GOT3 (cell line): ENCODE data around the gene CAMK2G.
"Not testable (repeated sequence)": the region's sequence is repeated elsewhere in the genome, so short reads cannot be mapped to it uniquely, and the experiment has no call there.

ENCODE experiments used
- DNase-seq: peaks from one replicate; lab custom pipeline; 2025; ENCODE audit warnings: mixed read lengths; lab: John Stamatoyannopoulos, UW

CAMK2G gene

GRCh38 chr10:73791871-73792400 is 82.4 kb downstream of the CAMK2G start:
- DNase-seq: no peak

DNA sequence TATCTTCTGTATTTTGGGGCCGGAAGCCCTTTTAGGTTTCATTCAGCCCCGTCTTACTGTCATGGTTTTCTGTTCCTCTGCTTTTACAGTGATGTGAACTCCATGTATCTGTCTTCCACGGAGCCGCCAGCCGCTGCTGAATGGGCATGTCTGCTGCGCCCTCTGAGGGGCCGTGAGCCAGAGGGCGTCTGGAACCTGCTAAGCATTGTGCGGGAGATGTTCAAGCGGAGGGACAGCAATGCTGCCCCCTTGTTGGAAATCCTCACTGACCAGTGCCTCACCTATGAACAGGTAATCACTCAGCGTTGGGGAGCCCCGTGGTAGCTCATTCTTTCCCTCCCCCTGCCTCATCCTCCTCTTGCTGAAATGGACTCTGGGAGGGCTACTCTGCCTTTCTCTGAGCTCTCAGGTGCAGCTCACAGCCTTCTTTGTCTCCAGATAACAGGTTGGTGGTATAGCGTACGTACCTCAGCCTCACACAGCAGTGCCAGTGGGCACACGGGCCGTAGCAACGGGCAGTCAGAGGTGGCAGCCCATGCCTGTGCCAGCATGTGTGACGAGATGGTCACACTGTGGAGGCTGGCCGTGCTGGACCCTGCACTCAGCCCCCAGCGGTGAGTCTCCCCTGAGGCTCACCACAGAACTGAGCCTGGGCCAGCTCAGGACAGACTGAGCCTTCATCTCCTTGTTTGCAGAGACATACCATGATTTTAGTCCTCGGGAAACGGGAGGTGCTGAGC is 83.3 kb downstream of the CAMK2G start:
- no peak for DNase-seq

GRCh38 chr10:73789659-73790055 is 84.7 kb downstream of the CAMK2G start:
- no peak for DNase-seq

GRCh38 chr10:73788864-73789658 is 85.3 kb downstream of the CAMK2G start:
- no peak for DNase-seq

GRCh38 chr10:73787031-73787800 is 87.1 kb downstream of the CAMK2G start:
- not testable (repeated sequence) for DNase-seq

DNA sequence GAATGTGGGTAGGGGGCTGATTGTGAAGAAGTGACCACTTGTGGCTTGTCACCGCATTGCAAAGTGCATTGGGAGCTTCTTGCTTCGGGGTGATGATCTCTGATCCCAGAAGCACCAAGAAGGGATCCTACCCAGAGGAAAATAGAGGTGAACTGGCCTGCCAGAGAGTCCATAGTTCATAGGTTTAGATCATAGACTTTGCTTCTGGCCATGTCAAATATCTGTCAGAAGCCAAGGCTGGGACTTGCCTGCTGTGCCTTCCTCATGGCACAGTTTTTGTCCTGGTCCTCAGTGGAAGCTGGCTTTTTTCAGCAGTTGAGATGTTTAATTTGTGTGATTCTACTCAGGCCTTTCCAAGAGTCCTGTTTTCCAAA is 87.9 kb downstream of the CAMK2G start:
- DNase-seq: no peak

GRCh38 chr10:73785721-73786511 is 88.4 kb downstream of the CAMK2G start:
- no peak for DNase-seq

GRCh38 chr10:73785211-73785720 is 89.1 kb downstream of the CAMK2G start, which contains the start of gene ZSWIM8:
Gene ZSWIM8, plus strand, starts transcription at chr10:73785606. Its CDS starts 273 bp downstream, at chr10:73785879.
- DNase-seq: peak; percentile 44

GRCh38 chr10:73782749-73783085 is 91.6 kb downstream of the CAMK2G start:
- DNase-seq: no peak

- DNase-seq: peak; percentile 39
These were observed 92.2 kb downstream of the CAMK2G start, which contains the start of gene CHCHD1 for GRCh38 chr10:73781879-73782748. Gene CHCHD1, plus strand, starts transcription at chr10:73782048. Its CDS starts 28 bp downstream, at chr10:73782076.

DNA sequence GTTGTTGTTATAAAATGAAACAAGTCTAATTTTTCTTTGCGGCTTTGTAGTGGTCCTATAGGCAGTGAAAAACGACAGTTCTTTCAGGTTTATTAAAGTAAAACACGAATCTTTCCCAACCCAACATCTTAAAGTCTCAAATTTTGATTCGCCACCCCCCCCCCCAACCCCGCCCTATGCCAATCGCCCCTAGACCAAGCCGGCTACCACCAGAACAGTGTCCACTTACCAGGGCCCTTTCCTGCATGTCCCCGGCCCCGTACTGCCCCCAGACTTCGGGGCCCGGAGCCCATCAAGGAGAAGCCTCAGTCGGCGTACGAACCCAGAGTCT is 92.8 kb downstream of the CAMK2G start:
- DNase-seq: no peak

DNA sequence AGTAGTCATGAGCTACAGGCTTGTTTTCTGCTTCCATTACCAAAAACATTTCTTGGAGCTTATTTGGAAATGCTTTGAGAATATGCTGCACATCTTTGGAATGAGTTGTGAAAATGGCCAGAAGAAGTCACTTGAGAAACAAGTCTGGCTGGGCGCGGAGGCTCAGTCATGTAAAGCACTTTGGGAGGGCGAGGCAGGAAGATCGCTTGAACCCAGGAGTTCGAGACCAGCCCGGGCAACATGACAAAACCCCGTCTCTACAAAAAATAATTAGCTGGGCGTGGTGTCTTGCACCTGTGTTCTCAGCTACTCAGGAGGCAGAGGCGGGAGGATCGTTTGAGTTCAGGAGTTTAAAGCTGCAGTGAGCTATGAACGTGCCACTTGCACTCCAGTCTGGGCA is 93.4 kb downstream of the CAMK2G start:
- no peak for DNase-seq

DNA sequence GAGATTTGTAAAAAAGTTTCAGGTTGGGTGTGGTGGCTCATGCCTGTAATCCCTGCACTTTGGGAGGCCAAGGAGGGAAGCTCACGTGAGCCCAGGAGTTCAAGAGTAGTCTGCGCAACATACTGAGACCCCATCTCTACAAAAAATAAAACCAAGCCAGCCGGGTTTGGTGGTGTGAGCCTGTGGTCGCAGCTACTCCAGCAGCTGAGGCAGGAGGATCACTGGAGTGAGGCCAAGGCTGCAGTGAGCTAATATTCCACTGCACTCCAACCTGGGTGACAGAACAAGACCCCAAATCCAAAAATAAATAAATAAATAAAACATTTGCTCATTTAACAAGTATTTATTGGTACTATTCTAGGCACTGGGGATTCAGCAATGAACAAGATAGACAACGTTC is 94.1 kb downstream of the CAMK2G start:
- no peak for DNase-seq

DNA sequence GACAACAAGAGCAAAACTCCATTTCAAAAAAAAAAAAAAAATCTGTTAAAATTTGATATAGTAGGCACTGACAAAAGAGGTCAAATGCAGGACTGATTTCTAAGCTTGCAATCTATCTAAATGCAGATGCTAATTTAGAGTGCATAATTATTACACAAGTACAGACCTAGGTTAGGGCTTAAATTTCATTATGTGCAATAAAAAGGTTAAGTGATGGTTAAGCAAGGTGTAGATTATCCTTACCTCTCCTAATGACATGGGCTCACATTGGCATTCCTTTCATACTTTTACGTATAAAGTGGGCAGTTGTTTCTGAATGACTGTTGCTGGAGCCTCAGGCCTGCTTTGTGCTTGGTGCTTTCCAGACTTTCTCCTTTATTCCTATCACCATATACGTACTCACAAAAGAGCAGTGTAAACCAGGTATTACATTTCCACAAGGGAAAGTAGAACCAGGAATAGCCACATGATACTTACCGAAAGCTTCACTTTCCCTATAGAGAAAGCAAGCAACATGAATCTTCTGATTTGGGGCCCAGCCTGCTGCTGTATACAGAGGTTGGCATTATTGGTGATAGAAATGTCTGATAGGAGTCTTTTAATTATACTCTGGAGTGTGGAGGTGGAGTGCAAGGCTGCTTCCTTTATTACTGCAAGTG is 94.7 kb downstream of the CAMK2G start:
- no peak for DNase-seq

GRCh38 chr10:73779018-73779417 is 95.3 kb downstream of the CAMK2G start:
- no peak for DNase-seq

DNA sequence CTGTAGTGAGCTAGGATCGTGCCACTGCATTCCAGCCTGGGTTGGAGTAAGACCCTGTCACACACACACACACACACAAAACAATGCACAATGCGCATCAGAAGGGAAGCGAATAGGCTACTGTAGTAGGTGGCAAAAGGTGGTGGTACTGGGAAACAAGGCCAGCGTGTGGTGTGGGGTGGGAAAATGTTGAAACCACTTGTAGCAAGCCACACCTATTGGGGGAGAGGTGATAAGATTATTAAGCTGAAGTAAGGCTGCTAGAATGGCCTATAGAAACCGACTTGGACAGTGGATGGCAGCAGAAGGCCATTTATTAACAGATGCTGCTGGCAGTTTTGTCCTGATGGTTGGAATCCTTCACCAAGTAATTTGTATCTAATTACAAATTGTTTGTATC is 99.7 kb downstream of the CAMK2G start:
- no peak for DNase-seq

DNA sequence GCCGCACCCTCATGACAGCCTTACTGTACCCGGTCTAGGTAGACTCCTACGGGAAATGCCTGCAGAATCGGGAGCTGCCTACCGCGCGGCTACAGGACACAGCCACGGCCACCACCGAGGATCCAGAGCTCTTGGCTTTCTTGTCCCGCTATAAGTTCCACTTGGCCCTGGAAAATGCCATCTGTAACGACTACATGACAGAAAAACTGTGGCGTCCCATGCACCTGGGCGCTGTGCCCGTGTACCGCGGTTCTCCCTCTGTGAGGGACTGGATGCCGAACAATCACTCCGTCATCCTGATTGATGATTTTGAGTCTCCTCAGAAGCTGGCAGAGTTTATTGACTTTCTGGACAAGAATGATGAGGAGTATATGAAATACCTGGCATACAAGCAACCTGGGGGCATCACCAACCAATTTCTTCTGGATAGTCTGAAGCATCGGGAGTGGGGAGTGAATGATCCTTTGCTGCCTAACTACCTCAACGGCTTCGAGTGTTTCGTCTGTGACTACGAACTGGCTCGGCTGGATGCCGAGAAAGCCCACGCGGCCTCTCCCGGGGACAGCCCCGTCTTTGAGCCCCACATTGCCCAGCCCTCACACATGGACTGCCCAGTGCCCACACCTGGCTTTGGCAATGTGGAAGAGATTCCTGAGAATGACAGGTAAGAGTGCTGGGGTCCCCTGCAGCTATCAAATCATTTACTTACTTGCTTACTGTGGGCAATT is 101.0 kb downstream of the CAMK2G start:
- DNase-seq: no peak

DNA sequence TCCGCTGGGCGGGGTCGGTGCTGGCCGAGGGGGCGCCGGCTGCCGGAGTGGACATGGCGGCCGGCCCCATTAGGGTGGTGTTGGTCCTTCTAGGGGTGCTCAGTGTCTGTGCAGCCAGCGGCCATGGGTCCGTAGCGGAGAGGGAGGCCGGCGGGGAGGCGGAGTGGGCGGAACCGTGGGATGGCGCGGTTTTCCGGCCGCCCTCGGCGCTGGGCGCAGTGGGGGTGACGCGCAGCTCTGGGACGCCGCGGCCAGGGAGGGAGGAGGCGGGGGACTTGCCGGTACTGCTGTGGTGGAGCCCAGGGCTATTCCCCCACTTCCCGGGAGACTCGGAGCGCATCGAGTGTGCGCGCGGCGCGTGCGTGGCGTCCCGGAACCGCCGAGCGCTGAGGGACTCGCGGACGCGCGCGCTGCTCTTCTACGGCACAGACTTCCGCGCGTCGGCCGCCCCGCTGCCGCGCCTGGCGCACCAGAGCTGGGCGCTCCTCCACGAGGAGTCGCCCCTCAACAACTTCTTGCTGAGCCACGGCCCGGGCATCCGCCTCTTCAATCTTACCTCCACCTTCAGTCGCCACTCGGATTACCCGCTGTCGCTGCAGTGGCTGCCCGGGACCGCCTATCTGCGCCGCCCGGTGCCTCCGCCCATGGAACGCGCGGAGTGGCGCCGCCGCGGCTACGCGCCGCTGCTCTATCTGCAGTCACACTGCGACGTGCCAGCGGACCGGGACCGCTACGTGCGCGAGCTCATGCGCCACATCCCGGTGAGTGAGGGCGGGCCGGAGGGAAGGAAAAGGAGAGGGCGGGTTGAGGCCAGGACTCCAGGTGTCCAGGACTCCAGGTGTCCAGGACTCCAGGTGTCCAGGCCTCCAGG is 101.8 kb downstream of the CAMK2G start:
- peak; percentile 82 for DNase-seq
